ENCODE data around the gene OR4E1. TPM values are rescaled to one million over a fixed set of nuclear protein-coding genes. Genes with fewer than 3 reads are reported as not detected.

The OR4E1 gene
- total and polyA plus RNA-seq, 9 of the 15 experiments (the other 6 are each of a cell fraction or from before 2014, with no cell fraction given), result not detected

DNA sequence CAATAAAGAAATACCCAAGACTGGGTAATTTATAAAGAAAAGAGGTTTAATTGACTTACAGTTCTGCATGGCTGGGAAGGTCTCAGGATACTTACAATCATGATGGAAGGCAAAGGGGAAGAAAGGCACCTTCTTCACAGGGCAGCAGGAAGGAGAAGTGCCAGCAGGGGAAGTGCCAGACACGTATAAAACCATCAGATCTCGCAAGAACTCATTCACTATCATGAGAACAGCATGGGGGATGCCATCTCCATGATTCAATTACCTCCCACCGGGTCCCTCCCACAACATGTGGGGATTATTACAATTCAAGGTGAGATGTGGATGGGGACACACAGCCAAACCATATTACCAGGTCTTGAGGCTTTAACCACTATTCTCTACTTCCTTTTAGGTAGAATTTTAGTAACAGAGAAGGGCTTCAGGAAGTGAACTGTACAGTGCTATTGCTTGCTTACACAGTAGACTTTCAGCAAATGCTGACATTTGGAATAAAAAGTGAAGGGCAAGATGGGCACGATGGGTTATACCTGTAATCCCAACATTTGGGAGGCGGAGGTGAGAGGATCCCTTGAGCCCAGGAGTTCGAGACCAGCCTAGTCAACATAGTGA, 40.8 kb upstream of the OR4E1 start (continued):
- TF ChIP-seq, protein P1, sequence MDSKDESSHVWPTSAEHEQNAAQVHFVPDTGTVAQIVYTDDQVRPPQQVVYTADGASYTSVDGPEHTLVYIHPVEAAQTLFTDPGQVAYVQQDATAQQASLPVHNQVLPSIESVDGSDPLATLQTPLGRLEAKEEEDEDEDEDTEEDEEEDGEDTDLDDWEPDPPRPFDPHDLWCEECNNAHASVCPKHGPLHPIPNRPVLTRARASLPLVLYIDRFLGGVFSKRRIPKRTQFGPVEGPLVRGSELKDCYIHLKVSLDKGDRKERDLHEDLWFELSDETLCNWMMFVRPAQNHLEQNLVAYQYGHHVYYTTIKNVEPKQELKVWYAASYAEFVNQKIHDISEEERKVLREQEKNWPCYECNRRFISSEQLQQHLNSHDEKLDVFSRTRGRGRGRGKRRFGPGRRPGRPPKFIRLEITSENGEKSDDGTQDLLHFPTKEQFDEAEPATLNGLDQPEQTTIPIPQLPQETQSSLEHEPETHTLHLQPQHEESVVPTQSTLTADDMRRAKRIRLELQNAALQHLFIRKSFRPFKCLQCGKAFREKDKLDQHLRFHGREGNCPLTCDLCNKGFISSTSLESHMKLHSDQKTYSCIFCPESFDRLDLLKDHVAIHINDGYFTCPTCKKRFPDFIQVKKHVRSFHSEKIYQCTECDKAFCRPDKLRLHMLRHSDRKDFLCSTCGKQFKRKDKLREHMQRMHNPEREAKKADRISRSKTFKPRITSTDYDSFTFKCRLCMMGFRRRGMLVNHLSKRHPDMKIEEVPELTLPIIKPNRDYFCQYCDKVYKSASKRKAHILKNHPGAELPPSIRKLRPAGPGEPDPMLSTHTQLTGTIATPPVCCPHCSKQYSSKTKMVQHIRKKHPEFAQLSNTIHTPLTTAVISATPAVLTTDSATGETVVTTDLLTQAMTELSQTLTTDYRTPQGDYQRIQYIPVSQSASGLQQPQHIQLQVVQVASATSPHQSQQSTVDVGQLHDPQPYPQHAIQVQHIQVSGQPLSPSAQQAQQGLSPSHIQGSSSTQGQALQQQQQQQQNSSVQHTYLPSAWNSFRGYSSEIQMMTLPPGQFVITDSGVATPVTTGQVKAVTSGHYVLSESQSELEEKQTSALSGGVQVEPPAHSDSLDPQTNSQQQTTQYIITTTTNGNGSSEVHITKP (IDR thresholded peaks at IDR 0.05; ENCODE audit: partially characterized antibody), result no peak
- TF ChIP-seq EP400 (IDR thresholded peaks at IDR 0.05), result no peak
- TF ChIP-seq SUPT5H (IDR thresholded peaks at IDR 0.05), result no peak

DNA sequence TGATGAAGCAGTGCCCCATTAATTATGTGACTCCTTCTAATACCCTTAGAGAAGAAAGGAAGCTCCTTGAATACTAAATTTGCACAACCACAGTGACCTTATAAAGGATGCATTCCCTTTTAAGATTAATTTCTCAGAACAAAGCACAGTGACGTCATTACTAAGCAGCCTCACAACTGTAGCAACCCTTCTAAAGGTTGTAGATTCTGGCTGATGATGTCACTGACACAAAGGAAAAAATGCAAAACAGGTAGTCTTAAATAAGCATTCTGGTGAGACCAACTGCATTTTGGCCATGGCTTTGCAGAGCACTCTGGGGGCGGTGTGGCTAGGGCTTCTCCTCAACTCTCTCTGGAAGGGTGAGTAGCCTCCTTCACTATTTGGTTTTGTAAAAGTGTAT, 38.4 kb upstream of the OR4E1 start:
- ChIA-PET POLR2A (no interaction called here), CTCF (ENCODE audit: low intra/inter-chr PET ratio) (no interaction called here)
- DNase-seq (ENCODE audit: extremely low read depth in 1 of 4, low spot score in 3 of 4), result no peak
- H3K79me2 ChIP-seq (ENCODE audit: control insufficient read depth, insufficient read depth, low read length), result no peaks in the 10 kb centered on the region
- FAIRE-seq, result no peak
- H3K4me3 ChIP-seq, result no peak overlapping the region
- H3K36me3 ChIP-seq (ENCODE audit: control insufficient read depth, insufficient read depth, low read length), result no peaks in the 10 kb centered on the region
- H3K4me2 ChIP-seq (ENCODE audit: insufficient read depth, low read length), result no peak overlapping the region
- H3K9ac ChIP-seq (ENCODE audit: insufficient read depth in 1 of 2, low read depth in 2 of 2, low read length in 2 of 2), result no peak overlapping the region
- WGBS (ENCODE audit: insufficient coverage, low coverage, missing lambda C conversion rate), result 0% methylated on average over 1 of the region's 2 CpGs
- no peak overlapping the region for H3K27ac ChIP-seq (ENCODE audit: extremely low read depth, low read depth, low read length)
- TF ChIP-seq, protein P2, sequence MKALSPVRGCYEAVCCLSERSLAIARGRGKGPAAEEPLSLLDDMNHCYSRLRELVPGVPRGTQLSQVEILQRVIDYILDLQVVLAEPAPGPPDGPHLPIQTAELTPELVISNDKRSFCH (CRISPR knock-in tag; IDR thresholded peaks at IDR 0.05), result no peak
- TF ChIP-seq, protein P2 (tag; IDR thresholded peaks at IDR 0.05), result no peak
- TF ChIP-seq ATF7 (IDR thresholded peaks at IDR 0.05), result peak; percentile 27; the same call in 1 of the 2 replicates
- TF ChIP-seq, protein P3, sequence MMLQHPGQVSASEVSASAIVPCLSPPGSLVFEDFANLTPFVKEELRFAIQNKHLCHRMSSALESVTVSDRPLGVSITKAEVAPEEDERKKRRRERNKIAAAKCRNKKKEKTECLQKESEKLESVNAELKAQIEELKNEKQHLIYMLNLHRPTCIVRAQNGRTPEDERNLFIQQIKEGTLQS (IDR thresholded peaks at IDR 0.05), result peak; percentile 20; the same call in 1 of the 2 replicates
- TF ChIP-seq, protein P3 (CRISPR knock-in tag; conservative IDR thresholded peaks at IDR 0.05), result no peak
- no peak for TF ChIP-seq ATF1 (CRISPR knock-in tag; IDR thresholded peaks at IDR 0.05)
- TF ChIP-seq ATF1 (tag; IDR thresholded peaks at IDR 0.05), result peak; percentile 54; the same call in 1 of the 2 replicates
- TF ChIP-seq KLF6 (CRISPR knock-in tag; IDR thresholded peaks at IDR 0.05; ENCODE audit: borderline replicate concordance), result no peak
- intact Hi-C loops (cut with micrococcal nuclease) (no loop called here), in situ Hi-C loops (cut with MboI) (no loop called here)
- ATAC-seq, result no peak
- H2AFZ ChIP-seq (ENCODE audit: low read depth, low read length), result no peak overlapping the region
- no peaks in the 10 kb centered on the region for H3K9me1 ChIP-seq (ENCODE audit: control insufficient read depth, insufficient read depth, low read length)
- no TSS peak for BruUV-seq (replicated peaks)
- no peaks in the 10 kb centered on the region for H3K4me1 ChIP-seq (replicated peaks in 1 of 2; ENCODE audit: control insufficient read depth in 2 of 2, insufficient read depth in 2 of 2, low read length in 2 of 2)
- H3K27me3 ChIP-seq (ENCODE audit: control insufficient read depth in 2 of 2, insufficient read depth in 2 of 2, low read length in 2 of 2), result no peaks in the 10 kb centered on the region
- H4K20me1 ChIP-seq (replicated peaks; ENCODE audit: control insufficient read depth, insufficient read depth, low read length), result no peaks in the 10 kb centered on the region
- no peaks in the 10 kb centered on the region for H3K9me3 ChIP-seq (replicated peaks; ENCODE audit: control insufficient read depth, insufficient read depth, low read depth, low read length)

All from K562 (cell line).